NB4 (cell line): ENCODE data around the gene SLC31A2.

Source experiments
- MYC ChIP-seq: IDR thresholded peaks from 2 replicates; pipeline ENCODE4 v1.6.1; 2011; ENCODE audit warnings: low read depth, low read length
- POLR2A ChIP-seq: IDR thresholded peaks from 2 replicates; pipeline ENCODE4 v1.6.1; 2011; ENCODE audit warnings: mild to moderate bottlenecking; ENCODE audit not compliant: insufficient read length; ENCODE audit errors: extremely low read depth
- TF ChIP-seq, protein P1 (sequence below): IDR thresholded peaks from one replicate; pipeline ENCODE4 v1.5.1; 2012; ENCODE audit warnings: low read depth, low read length

- TF ChIP-seq, protein P1, sequence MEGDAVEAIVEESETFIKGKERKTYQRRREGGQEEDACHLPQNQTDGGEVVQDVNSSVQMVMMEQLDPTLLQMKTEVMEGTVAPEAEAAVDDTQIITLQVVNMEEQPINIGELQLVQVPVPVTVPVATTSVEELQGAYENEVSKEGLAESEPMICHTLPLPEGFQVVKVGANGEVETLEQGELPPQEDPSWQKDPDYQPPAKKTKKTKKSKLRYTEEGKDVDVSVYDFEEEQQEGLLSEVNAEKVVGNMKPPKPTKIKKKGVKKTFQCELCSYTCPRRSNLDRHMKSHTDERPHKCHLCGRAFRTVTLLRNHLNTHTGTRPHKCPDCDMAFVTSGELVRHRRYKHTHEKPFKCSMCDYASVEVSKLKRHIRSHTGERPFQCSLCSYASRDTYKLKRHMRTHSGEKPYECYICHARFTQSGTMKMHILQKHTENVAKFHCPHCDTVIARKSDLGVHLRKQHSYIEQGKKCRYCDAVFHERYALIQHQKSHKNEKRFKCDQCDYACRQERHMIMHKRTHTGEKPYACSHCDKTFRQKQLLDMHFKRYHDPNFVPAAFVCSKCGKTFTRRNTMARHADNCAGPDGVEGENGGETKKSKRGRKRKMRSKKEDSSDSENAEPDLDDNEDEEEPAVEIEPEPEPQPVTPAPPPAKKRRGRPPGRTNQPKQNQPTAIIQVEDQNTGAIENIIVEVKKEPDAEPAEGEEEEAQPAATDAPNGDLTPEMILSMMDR = no peak
- TF ChIP-seq POLR2A (no peak), MYC (no peak)
Observed at GRCh38 chr9:113181165-113181564, 30.4 kb downstream of the SLC31A2 start.
